ENCODE results near the gene JCHAIN. TPM values are rescaled to one million over a fixed set of nuclear protein-coding genes. Genes with fewer than 3 reads are reported as not detected.

Gene JCHAIN
- total and polyA plus RNA-seq, 2 of the 13 experiments (the other 11 are each of a cell fraction or from before 2014, with no cell fraction given): not detected

DNA sequence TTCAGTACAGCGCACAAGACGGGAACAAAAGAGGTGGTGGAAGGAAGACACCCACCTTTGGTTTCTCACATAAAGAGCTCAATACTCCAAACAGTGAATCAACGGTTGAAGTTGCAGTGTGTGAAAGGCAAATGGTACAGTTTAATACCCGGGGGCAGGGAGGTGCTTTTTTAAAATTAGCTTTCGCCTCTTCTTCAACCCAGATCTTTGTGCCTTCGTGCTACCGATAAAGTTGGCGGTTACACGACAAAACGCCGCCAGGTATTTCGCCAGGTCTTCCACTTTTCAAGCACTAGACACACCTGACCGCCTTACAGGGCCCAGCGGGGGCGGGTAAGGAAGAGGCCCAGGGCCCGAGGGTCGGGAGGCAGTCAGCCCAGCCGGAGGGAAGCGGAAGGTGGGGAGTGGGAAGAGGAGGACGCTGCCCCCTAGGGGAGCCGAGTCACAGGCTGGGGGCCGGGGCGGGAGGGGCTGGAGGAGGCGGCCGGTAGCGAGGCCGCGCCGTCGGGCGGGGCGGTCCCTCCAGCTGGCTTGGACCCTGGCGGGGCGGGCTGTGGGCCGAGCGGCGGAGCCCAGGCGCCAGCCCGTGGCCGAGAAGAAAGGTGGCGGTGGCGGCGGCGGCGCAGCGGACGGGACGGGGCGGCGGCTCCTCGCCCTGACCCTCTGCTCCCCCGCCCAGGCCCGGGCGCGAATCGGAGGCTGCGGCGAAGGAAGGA is 38.1 kb upstream of the JCHAIN start (continued):
- no peak for TF ChIP-seq ATF3 (CRISPR knock-in tag; IDR thresholded peaks at IDR 0.05)
- no peak for TF ChIP-seq ZNF496 (CRISPR knock-in tag; IDR thresholded peaks at IDR 0.05; ENCODE audit: insufficient replicate concordance)
- TF ChIP-seq NONO (IDR thresholded peaks at IDR 0.05): no peak
- peak; percentile 37 for TF ChIP-seq NONO (CRISPR knock-in tag; conservative IDR thresholded peaks at IDR 0.05)
- 0 out of 2 replicates have a peak, but pooled peaks have one; percentile 26 for TF ChIP-seq ZNF619 (CRISPR knock-in tag; IDR thresholded peaks at IDR 0.05)
- TF ChIP-seq ZNF382 (CRISPR knock-in tag; IDR thresholded peaks at IDR 0.05; ENCODE audit: borderline replicate concordance): no peak
- TF ChIP-seq DMAP1 (CRISPR knock-in tag; IDR thresholded peaks at IDR 0.05): peak; percentile 15; the same call in 1 of the 2 replicates
- TF ChIP-seq ZNF30 (CRISPR knock-in tag; IDR thresholded peaks at IDR 0.05): no peak
- no peak for TF ChIP-seq DNMT1 (CRISPR knock-in tag; IDR thresholded peaks at IDR 0.05)
- no peak for TF ChIP-seq RXRB (CRISPR knock-in tag; IDR thresholded peaks at IDR 0.05; ENCODE audit: borderline replicate concordance)
- TF ChIP-seq ZNF547 (CRISPR knock-in tag; IDR thresholded peaks at IDR 0.05): no peak; the same call in 1 of the 2 replicates
- no peak for TF ChIP-seq ZNF430 (CRISPR knock-in tag; IDR thresholded peaks at IDR 0.05)
- no peak for TF ChIP-seq TBX2 (CRISPR knock-in tag; IDR thresholded peaks at IDR 0.05; ENCODE audit: borderline replicate concordance)
- no peak for TF ChIP-seq ZNF670 (CRISPR knock-in tag; IDR thresholded peaks at IDR 0.05; ENCODE audit: borderline replicate concordance)
- TF ChIP-seq, protein P1, sequence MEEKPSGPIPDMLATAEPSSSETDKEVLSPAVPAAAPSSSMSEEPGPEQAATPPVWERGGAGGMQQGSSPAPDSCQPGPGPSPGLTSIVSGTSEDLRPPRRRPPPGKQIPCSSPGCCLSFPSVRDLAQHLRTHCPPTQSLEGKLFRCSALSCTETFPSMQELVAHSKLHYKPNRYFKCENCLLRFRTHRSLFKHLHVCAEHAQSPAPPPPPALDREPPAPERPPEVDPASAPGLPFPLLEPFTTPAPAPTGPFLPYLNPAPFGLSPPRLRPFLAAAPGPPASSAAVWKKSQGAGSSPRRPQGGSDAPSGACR (CRISPR knock-in tag; IDR thresholded peaks at IDR 0.05): 0 out of 2 replicates have a peak, but pooled peaks have one; percentile 37
- TF ChIP-seq ATF2 (CRISPR knock-in tag; IDR thresholded peaks at IDR 0.05): no peak
- 0 out of 2 replicates have a peak, but pooled peaks have one; percentile 9 for TF ChIP-seq ZNF543 (CRISPR knock-in tag; IDR thresholded peaks at IDR 0.05)
- no peak for TF ChIP-seq ZNF614 (CRISPR knock-in tag; IDR thresholded peaks at IDR 0.05; ENCODE audit: borderline replicate concordance)
- no peak for TF ChIP-seq RAD51 (IDR thresholded peaks at IDR 0.05; ENCODE audit: borderline replicate concordance)
- no peak for TF ChIP-seq IRX3 (CRISPR knock-in tag; IDR thresholded peaks at IDR 0.05; ENCODE audit: borderline replicate concordance, low read depth)
- TF ChIP-seq ZNF605 (CRISPR knock-in tag; IDR thresholded peaks at IDR 0.05): no peak
- no peak for TF ChIP-seq CEBPB (IDR thresholded peaks at IDR 0.05; ENCODE audit: borderline replicate concordance, low read depth, low read length)
- no peak for TF ChIP-seq SIN3B (IDR thresholded peaks at IDR 0.05; ENCODE audit: low read length)
- TF ChIP-seq, protein P2, sequence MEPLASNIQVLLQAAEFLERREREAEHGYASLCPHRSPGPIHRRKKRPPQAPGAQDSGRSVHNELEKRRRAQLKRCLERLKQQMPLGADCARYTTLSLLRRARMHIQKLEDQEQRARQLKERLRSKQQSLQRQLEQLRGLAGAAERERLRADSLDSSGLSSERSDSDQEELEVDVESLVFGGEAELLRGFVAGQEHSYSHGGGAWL (CRISPR knock-in tag; IDR thresholded peaks at IDR 0.05): peak; percentile 16; the same call in 1 of the 2 replicates
- TF ChIP-seq MYNN (CRISPR knock-in tag; IDR thresholded peaks at IDR 0.05; ENCODE audit: low read depth): no peak
- peak; percentile 36; the same call in 1 of the 2 replicates for TF ChIP-seq IRF2 (CRISPR knock-in tag; IDR thresholded peaks at IDR 0.05)
- no peak for TF ChIP-seq ZNF577 (CRISPR knock-in tag; IDR thresholded peaks at IDR 0.05; ENCODE audit: borderline replicate concordance, low read depth)
- TF ChIP-seq ETV6 (CRISPR knock-in tag; conservative IDR thresholded peaks at IDR 0.05): no peak
